ENCODE data around the gene CAMSAP3.
A peak's percentile ranks its signal among the peaks of the same experiment; 100 is the strongest.

The CAMSAP3 gene

DNA sequence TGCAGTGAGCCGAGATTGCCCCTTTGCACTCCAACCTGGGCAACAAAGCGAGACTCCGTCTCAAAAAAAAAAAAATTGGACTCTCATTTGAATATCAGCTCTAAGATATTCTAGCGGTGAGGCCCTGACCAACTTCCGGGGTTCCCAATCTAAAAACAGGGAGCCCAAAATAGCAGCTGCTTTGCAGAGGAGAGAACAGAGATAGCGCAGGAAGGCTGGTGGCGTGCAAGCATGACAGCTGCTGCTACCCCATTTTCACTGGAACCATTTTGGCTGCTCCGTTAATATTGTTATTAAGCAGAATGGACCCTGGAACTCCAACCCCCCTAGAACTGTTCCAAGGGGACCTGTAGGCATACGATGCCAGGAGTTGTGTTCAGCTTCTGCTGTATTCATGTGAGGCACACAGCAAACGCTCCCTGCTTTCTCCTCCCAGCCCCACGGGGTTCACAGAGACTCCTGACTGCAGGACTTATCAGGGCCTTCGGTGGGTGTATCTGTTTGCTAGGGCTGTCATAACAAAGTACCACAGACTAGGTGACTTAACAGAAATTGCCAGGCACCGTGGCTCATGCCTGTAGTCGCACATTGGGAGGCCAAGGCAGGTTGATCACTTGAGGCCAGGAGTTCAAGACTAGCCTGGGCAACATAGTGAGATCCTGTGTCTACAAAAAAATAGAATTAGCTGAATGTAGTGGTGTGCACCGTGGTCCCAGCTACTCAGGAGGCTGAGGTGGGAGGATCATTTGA, 52.8 kb downstream of the CAMSAP3 start:
- no peak for TF ChIP-seq CTCF (IDR thresholded peaks at IDR 0.05; ENCODE audit: insufficient read depth, low read length, poor library complexity, severe bottlenecking)
- no peak for DNase-seq (ENCODE audit: extremely low read depth, insufficient read length)
- H3K36me3 ChIP-seq (ENCODE audit: control insufficient read depth, insufficient read depth, low read length), result peaks cover 10% of the 10 kb centered on the region

GRCh38 chr19:7650148-7650547, 54.5 kb downstream of the CAMSAP3 start:
- TF ChIP-seq CTCF (IDR thresholded peaks at IDR 0.05; ENCODE audit: insufficient read depth, low read length, poor library complexity, severe bottlenecking), result no peak

More for the DNA sequence above, 52.8 kb downstream of the CAMSAP3 start:
- H3K4me3 ChIP-seq (replicated peaks; ENCODE audit: low read depth, low read length), result no peak overlapping the region
- no peaks in the 10 kb centered on the region for H3K27me3 ChIP-seq (replicated peaks; ENCODE audit: control insufficient read depth, insufficient read depth, low read length)

GRCh38 chr19:7652061-7652641, 56.5 kb downstream of the CAMSAP3 start:
- peak; percentile 83 for DNase-seq (ENCODE audit: extremely low read depth, insufficient read length)
- Histone ChIP-seq H3K36me3 (ENCODE audit: control insufficient read depth, insufficient read depth, low read length) (peaks cover 2% of the 10 kb centered on the region), H3K4me3 (replicated peaks; ENCODE audit: low read depth, low read length) (peak overlapping the region; percentile 5; the same call in 1 of the 2 replicates), H3K27me3 (replicated peaks; ENCODE audit: control insufficient read depth, insufficient read depth, low read length) (no peaks in the 10 kb centered on the region)
- peak; percentile 94 for TF ChIP-seq CTCF (IDR thresholded peaks at IDR 0.05; ENCODE audit: insufficient read depth, low read length, poor library complexity, severe bottlenecking)

More at GRCh38 chr19:7650148-7650547, 54.5 kb downstream of the CAMSAP3 start:
- Histone ChIP-seq H3K27me3 (replicated peaks; ENCODE audit: control insufficient read depth, insufficient read depth, low read length) (no peaks in the 10 kb centered on the region), H3K36me3 (ENCODE audit: control insufficient read depth, insufficient read depth, low read length) (peaks cover 8% of the 10 kb centered on the region), H3K4me3 (replicated peaks; ENCODE audit: low read depth, low read length) (no peak overlapping the region)
- no peak for DNase-seq (ENCODE audit: extremely low read depth, insufficient read length)

DNA sequence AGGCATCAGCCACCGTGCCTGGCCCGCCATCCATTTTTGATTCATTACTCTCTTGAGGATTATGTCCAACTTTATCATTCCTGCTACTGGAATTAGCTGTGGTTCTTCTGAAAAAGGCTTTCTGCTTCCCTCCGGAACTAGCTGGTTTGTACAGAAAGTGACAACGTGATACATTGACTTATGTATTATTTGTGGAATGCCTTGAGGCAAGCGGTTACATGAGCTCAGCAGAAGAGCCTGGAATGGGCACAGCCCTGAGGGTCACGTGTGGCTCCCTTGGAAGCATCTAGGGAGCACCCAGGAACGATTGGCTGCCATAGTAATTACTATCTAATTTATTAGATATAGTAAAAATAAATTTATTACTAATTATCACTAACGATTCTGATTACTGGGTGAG, 58.7 kb downstream of the CAMSAP3 start:
- H3K4me3 ChIP-seq (replicated peaks; ENCODE audit: low read depth, low read length), result no peak overlapping the region
- no peak for TF ChIP-seq CTCF (IDR thresholded peaks at IDR 0.05; ENCODE audit: insufficient read depth, low read length, poor library complexity, severe bottlenecking)
- DNase-seq (ENCODE audit: extremely low read depth, insufficient read length), result no peak
- no peaks in the 10 kb centered on the region for H3K36me3 ChIP-seq (ENCODE audit: control insufficient read depth, insufficient read depth, low read length)
- no peaks in the 10 kb centered on the region for H3K27me3 ChIP-seq (replicated peaks; ENCODE audit: control insufficient read depth, insufficient read depth, low read length)

GRCh38 chr19:7655581-7655980, 59.9 kb downstream of the CAMSAP3 start:
- no peaks in the 10 kb centered on the region for H3K27me3 ChIP-seq (replicated peaks; ENCODE audit: control insufficient read depth, insufficient read depth, low read length)
- H3K4me3 ChIP-seq (replicated peaks; ENCODE audit: low read depth, low read length), result no peak overlapping the region
- no peak for TF ChIP-seq CTCF (IDR thresholded peaks at IDR 0.05; ENCODE audit: insufficient read depth, low read length, poor library complexity, severe bottlenecking)
- no peaks in the 10 kb centered on the region for H3K36me3 ChIP-seq (ENCODE audit: control insufficient read depth, insufficient read depth, low read length)
- no peak for DNase-seq (ENCODE audit: extremely low read depth, insufficient read length)
